ENCODE data around the gene IKZF2.

DNA sequence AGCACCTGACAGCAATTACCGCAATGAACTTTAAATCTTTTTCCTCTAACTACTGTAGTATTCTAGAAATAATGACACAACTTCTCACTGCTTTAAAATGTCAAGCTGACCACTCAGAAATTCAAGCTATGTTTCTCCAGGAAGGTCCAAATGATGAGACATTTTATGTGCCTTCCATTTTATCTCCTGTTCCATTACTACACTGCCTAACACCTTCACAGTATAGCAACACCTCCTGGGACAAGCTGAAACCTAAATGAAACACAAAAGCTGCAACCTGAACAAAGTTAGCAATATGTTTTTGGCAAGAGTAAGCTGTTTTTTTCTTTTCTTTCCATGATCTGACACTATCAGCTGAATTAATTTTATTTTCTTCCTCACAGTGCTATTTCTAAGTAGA, 81.9 kb downstream of the IKZF2 start:
- TF ChIP-seq, protein P1, sequence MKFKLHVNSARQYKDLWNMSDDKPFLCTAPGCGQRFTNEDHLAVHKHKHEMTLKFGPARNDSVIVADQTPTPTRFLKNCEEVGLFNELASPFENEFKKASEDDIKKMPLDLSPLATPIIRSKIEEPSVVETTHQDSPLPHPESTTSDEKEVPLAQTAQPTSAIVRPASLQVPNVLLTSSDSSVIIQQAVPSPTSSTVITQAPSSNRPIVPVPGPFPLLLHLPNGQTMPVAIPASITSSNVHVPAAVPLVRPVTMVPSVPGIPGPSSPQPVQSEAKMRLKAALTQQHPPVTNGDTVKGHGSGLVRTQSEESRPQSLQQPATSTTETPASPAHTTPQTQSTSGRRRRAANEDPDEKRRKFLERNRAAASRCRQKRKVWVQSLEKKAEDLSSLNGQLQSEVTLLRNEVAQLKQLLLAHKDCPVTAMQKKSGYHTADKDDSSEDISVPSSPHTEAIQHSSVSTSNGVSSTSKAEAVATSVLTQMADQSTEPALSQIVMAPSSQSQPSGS (IDR thresholded peaks at IDR 0.05; ENCODE audit: low read length), result no peak
- TF ChIP-seq NFIC (IDR thresholded peaks at IDR 0.05; ENCODE audit: low read depth, low read length) (no peak), RFX5 (IDR thresholded peaks at IDR 0.05; ENCODE audit: low read depth, low read length) (no peak), HDGF (IDR thresholded peaks at IDR 0.05) (no peak), MYC (IDR thresholded peaks at IDR 0.05; ENCODE audit: insufficient read depth, insufficient read length, insufficient replicate concordance, low read length, severe bottlenecking) (no peak), SMC3 (IDR thresholded peaks at IDR 0.05; ENCODE audit: borderline replicate concordance, low read length) (no peak), NFYB (IDR thresholded peaks at IDR 0.05; ENCODE audit: insufficient read depth, low read depth, low read length) (no peak), BHLHE40 (IDR thresholded peaks at IDR 0.05; ENCODE audit: borderline replicate concordance in 1 of 2, low read depth in 2 of 2, low read length in 1 of 2) (no peak), SIX5 (IDR thresholded peaks at IDR 0.05; ENCODE audit: low read depth, low read length, severe bottlenecking) (no peak), EP300 (IDR thresholded peaks at IDR 0.05; ENCODE audit: borderline replicate concordance in 1 of 2, control insufficient read depth in 1 of 2, low read depth in 2 of 2, low read length in 2 of 2) (no peak), NRF1 (conservative IDR thresholded peaks at IDR 0.05; ENCODE audit: low read depth, low read length) (no peak)
- TF ChIP-seq, protein P2, sequence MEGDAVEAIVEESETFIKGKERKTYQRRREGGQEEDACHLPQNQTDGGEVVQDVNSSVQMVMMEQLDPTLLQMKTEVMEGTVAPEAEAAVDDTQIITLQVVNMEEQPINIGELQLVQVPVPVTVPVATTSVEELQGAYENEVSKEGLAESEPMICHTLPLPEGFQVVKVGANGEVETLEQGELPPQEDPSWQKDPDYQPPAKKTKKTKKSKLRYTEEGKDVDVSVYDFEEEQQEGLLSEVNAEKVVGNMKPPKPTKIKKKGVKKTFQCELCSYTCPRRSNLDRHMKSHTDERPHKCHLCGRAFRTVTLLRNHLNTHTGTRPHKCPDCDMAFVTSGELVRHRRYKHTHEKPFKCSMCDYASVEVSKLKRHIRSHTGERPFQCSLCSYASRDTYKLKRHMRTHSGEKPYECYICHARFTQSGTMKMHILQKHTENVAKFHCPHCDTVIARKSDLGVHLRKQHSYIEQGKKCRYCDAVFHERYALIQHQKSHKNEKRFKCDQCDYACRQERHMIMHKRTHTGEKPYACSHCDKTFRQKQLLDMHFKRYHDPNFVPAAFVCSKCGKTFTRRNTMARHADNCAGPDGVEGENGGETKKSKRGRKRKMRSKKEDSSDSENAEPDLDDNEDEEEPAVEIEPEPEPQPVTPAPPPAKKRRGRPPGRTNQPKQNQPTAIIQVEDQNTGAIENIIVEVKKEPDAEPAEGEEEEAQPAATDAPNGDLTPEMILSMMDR (IDR thresholded peaks at IDR 0.05 in 2 of 3, conservative IDR thresholded peaks at IDR 0.05 in 1 of 3; ENCODE audit: control insufficient read depth in 2 of 3, extremely low read depth in 1 of 3, insufficient read depth in 1 of 3, low read depth in 3 of 3, low read length in 3 of 3), result no peak
- TF ChIP-seq, protein P3, sequence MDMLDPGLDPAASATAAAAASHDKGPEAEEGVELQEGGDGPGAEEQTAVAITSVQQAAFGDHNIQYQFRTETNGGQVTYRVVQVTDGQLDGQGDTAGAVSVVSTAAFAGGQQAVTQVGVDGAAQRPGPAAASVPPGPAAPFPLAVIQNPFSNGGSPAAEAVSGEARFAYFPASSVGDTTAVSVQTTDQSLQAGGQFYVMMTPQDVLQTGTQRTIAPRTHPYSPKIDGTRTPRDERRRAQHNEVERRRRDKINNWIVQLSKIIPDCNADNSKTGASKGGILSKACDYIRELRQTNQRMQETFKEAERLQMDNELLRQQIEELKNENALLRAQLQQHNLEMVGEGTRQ (IDR thresholded peaks at IDR 0.05; ENCODE audit: borderline replicate concordance, low read depth, low read length), result no peak

Data from GM12878 (cell line).